Hepatocyte (in vitro differentiated cells): ENCODE measurements around the gene SCGB1A1. TPM values are rescaled to one million over a fixed set of nuclear protein-coding genes. Genes with fewer than 3 reads are reported as not detected.

Experiments used
- DNase-seq: peaks from one replicate; pipeline ENCODE4 v3.0.0-alpha.2; 2016; ENCODE audit warnings: low spot score
- H2AFZ ChIP-seq: fragments of 200-600 bp; sonication (generic); 2 replicates; pipeline ENCODE4 v1.6.0; 2016; ENCODE audit warnings: antibody characterized with exemption, mild to moderate bottlenecking
- H3K27ac ChIP-seq: fragments of 200-600 bp; sonication (generic); 2 replicates; pipeline ENCODE4 v1.5.1; 2016; ENCODE audit warnings: mild to moderate bottlenecking
- H3K27me3 ChIP-seq: fragments of 200-600 bp; sonication (generic); 2 replicates; pipeline ENCODE4 v1.6.1; 2016
- H3K36me3 ChIP-seq: fragments of 200-600 bp; sonication (generic); replicated peaks from 2 replicates; pipeline ENCODE4 v1.5.1; 2016; ENCODE audit warnings: low read depth; ENCODE audit not compliant: insufficient read depth
- H3K4me1 ChIP-seq: fragments of 200-600 bp; sonication (generic); 2 replicates; pipeline ENCODE4 v1.5.1; 2016; ENCODE audit warnings: mild to moderate bottlenecking, moderate library complexity; ENCODE audit not compliant: insufficient read depth
- H3K4me2 ChIP-seq: fragments of 200-600 bp; sonication (generic); 2 replicates; pipeline ENCODE4 v1.6.0; 2016
- H3K4me3 ChIP-seq: fragments of 200-600 bp; sonication (generic); 2 replicates; pipeline ENCODE4 v1.5.1; 2016; ENCODE audit warnings: mild to moderate bottlenecking
- H3K79me2 ChIP-seq: fragments of 200-600 bp; sonication (generic); 2 replicates; pipeline ENCODE4 v1.6.0; 2017; ENCODE audit warnings: mild to moderate bottlenecking
- H3K9me2 ChIP-seq: fragments of 200-600 bp; sonication (generic); replicated peaks from 2 replicates; pipeline ENCODE4 v1.6.0; 2017; ENCODE audit warnings: mild to moderate bottlenecking; ENCODE audit not compliant: insufficient read depth
- H3K9me3 ChIP-seq: fragments of 200-600 bp; sonication (generic); 2 replicates; pipeline ENCODE4 v1.5.1; 2016; ENCODE audit warnings: low read depth, mild to moderate bottlenecking
- H4K20me1 ChIP-seq: fragments of 200-600 bp; sonication (generic); 2 replicates; pipeline ENCODE4 v1.6.0; 2016; ENCODE audit warnings: mild to moderate bottlenecking; ENCODE audit not compliant: insufficient read depth, poor library complexity, severe bottlenecking
- EZH2 ChIP-seq: fragments of 200-600 bp; sonication (generic); IDR thresholded peaks from 2 replicates; pipeline ENCODE4 v1.6.1; 2016; ENCODE audit warnings: antibody characterized with exemption, mild to moderate bottlenecking, borderline replicate concordance
- EZH2phosphoT487 ChIP-seq: fragments of 200-600 bp; sonication (generic); IDR thresholded peaks from one replicate; pipeline ENCODE4 v1.6.1; 2018; ENCODE audit warnings: antibody characterized with exemption, mild to moderate bottlenecking, low read depth, moderate library complexity; ENCODE audit not compliant: unreplicated experiment, severe bottlenecking
- whole genome bisulfite sequencing: methylation state at CpG from one replicate; pipeline ENCODE4 v1.1.6; 2016; ENCODE audit warnings: low lambda C conversion rate; ENCODE audit errors: missing lambda C conversion rate; 5-methylcytosine and 5-hydroxymethylcytosine counted together
- polyA plus RNA-seq: library from polyadenylated mRNA; unstranded; fragments of >200 nt; fragmentation: Nextera tagmentation; extraction: Ambion mirVana; gene quantifications from 2 replicates; pipeline ENCODE4 v1.2.1, GENCODE V29; 2016
- total RNA-seq: library from RNA; depleted of rRNA; stranded (reverse); fragments of >200 nt; gene quantifications from 2 replicates; pipeline ENCODE4 v1.2.3, GENCODE V29; 2014
- TF ChIP-seq, protein P1 (sequence below): fragments of 200-600 bp; sonication (generic); IDR thresholded peaks from 2 replicates; pipeline ENCODE4 v1.5.1; 2016; ENCODE audit warnings: antibody characterized with exemption, mild to moderate bottlenecking; ENCODE audit not compliant: poor library complexity

The SCGB1A1 gene
- total and polyA plus RNA-seq, 2 experiments from 2014 or later, result not detected

DNA sequence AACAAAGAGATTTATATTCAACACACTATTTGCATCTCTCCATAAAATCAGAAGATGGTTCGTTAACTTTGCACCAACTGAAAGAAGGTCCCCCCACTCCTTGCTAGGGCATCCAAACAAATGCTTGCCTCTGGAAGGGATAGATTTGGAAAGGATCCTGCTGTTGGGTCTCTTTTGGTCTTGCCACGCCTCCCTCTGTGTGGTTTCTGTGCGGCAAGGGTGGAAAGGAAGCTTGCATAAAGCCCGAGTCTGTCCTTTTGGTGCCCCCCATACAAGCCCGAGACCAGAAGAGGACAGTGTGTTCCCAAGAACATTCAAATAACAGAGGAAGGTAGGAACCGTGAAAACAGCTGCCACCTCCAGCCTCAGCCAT is 15.1 kb downstream of the SCGB1A1 start:
- no peaks in the 10 kb centered on the region for H3K79me2 ChIP-seq
- no peaks in the 10 kb centered on the region for H3K9me3 ChIP-seq
- H3K9me2 ChIP-seq, result no peaks in the 10 kb centered on the region
- no peak overlapping the region for H2AFZ ChIP-seq
- no peak overlapping the region for H3K27ac ChIP-seq
- no peak overlapping the region for H3K4me3 ChIP-seq
- H4K20me1 ChIP-seq, result no peaks in the 10 kb centered on the region
- DNase-seq, result no peak
- WGBS, result 67% methylated on average over 6 of the region's 6 CpGs
- TF ChIP-seq EZH2phosphoT487 (no peak), EZH2 (no peak)
- TF ChIP-seq, protein P1, sequence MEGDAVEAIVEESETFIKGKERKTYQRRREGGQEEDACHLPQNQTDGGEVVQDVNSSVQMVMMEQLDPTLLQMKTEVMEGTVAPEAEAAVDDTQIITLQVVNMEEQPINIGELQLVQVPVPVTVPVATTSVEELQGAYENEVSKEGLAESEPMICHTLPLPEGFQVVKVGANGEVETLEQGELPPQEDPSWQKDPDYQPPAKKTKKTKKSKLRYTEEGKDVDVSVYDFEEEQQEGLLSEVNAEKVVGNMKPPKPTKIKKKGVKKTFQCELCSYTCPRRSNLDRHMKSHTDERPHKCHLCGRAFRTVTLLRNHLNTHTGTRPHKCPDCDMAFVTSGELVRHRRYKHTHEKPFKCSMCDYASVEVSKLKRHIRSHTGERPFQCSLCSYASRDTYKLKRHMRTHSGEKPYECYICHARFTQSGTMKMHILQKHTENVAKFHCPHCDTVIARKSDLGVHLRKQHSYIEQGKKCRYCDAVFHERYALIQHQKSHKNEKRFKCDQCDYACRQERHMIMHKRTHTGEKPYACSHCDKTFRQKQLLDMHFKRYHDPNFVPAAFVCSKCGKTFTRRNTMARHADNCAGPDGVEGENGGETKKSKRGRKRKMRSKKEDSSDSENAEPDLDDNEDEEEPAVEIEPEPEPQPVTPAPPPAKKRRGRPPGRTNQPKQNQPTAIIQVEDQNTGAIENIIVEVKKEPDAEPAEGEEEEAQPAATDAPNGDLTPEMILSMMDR, result no peak
- H3K4me1 ChIP-seq, result peaks cover 16% of the 10 kb centered on the region
- no peak overlapping the region for H3K4me2 ChIP-seq
- no peaks in the 10 kb centered on the region for H3K36me3 ChIP-seq
- H3K27me3 ChIP-seq, result no peaks in the 10 kb centered on the region

DNA sequence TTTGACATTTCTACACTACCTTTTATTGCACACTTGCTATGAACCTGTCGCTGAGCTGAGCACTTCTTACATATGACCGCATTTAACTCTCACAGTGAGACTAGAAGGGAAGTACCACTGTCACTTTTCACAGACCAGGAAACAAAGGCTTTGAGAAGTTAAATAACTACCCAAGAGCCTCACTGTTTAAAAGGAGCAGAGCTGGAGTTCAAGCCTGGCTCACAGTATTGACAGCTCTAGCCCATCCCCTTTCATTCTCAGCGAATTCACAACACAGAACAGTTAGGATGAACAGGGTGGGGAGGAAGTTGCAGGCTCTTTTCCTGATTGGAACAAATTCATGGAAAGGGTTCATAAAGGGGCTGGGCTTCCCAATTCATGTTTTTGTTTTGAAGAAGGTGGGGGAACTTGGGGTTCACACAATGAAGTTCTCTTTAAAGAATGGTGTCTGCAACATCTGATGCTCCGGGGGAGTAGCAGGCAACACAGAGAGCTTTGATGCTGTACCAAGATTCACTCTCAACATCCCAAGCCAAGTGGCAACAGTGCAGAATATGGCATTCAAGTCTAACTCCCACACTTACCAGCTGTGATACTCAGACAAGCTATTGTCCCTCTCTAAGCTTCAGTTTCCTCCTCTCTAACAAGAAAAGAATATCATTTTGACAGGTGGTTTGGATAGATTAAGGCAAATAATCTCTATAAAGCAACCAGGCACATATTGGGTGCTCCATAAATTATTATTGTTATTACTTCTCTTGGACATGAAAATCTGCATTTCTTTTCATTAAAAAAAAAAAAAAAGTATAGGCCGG is 17.2 kb downstream of the SCGB1A1 start:
- Histone ChIP-seq H3K9me3 (no peaks in the 10 kb centered on the region), H2AFZ (no peak overlapping the region), H3K36me3 (no peaks in the 10 kb centered on the region), H3K4me2 (no peak overlapping the region), H3K4me1 (peaks cover 20% of the 10 kb centered on the region), H4K20me1 (no peaks in the 10 kb centered on the region), H3K79me2 (no peaks in the 10 kb centered on the region), H3K4me3 (no peak overlapping the region), H3K9me2 (no peaks in the 10 kb centered on the region), H3K27ac (no peak overlapping the region), H3K27me3 (no peaks in the 10 kb centered on the region)
- TF ChIP-seq EZH2phosphoT487, result no peak
- TF ChIP-seq, protein P1, result no peak
- TF ChIP-seq EZH2, result no peak
- 81% methylated on average over 5 of the region's 5 CpGs for WGBS
- DNase-seq, result no peak

DNA sequence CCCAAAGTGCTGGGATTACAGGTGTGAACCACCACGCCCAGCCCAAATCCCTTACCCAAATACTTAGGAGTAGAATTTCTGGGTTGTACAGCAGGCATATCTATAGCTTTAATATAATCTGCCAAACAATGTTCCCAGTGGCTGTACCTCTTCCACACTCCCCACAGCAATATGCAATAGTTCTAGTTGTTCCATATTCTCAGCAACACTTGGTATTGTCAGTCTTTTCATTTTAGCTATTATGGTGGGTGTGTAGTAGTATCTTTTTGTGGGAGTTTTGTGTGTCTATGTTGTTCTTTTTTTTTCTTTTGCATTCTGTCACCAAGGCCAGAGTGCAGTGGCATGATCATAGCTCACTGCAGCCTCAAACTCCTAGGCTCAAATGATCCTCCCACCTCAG is 18.8 kb downstream of the SCGB1A1 start:
- H4K20me1 ChIP-seq, result no peaks in the 10 kb centered on the region
- H3K79me2 ChIP-seq, result no peaks in the 10 kb centered on the region
- TF ChIP-seq EZH2phosphoT487 (no peak), EZH2 (no peak)
- TF ChIP-seq, protein P1, result no peak
- no peak overlapping the region for H3K4me3 ChIP-seq
- no peaks in the 10 kb centered on the region for H3K27me3 ChIP-seq
- H3K27ac ChIP-seq, result no peak overlapping the region
- WGBS, result 96% methylated on average over 1 of the region's 1 CpG
- no peak for DNase-seq
- H3K4me2 ChIP-seq, result no peak overlapping the region
- no peak overlapping the region for H2AFZ ChIP-seq
- H3K4me1 ChIP-seq, result peaks cover 20% of the 10 kb centered on the region
- H3K9me3 ChIP-seq, result no peaks in the 10 kb centered on the region
- no peaks in the 10 kb centered on the region for H3K36me3 ChIP-seq
- no peaks in the 10 kb centered on the region for H3K9me2 ChIP-seq
